Testis (tissue), 3 donors: ENCODE results near the gene RNU6-9. TPM values are rescaled to one million over a fixed set of nuclear protein-coding genes. Genes with fewer than 3 reads are reported as not detected.

Source experiments
- DNase-seq: peaks from one replicate; pipeline ENCODE4 v3.0.0-alpha.2; 2019
- H3K27ac ChIP-seq, 2 donors: fragments of 200-600 bp; sonication (generic); one replicate each; pipeline ENCODE4 v1.5.1; 2019
- H3K27me3 ChIP-seq: fragments of 200-600 bp; sonication (generic); one replicate; pipeline ENCODE4 v1.5.1; 2019
- H3K36me3 ChIP-seq: fragments of 200-600 bp; sonication (generic); one replicate; pipeline ENCODE4 v1.5.1; 2017; ENCODE audit warnings: low read depth; ENCODE audit errors: missing control alignments
- H3K4me1 ChIP-seq: fragments of 200-600 bp; sonication (generic); one replicate; pipeline ENCODE4 v1.5.1; 2019
- H3K4me3 ChIP-seq, 2 donors: fragments of 200-600 bp; sonication (generic); one replicate each; pipeline ENCODE4 v1.5.1; 2017 to 2019
- H3K9me3 ChIP-seq: fragments of 200-600 bp; sonication (generic); one replicate; pipeline ENCODE4 v1.5.1; 2017
- POLR2A ChIP-seq: fragments of 450-650 bp; IDR thresholded peaks from one replicate; pipeline ENCODE4 v1.6.1; 2017; ENCODE audit warnings: antibody characterized with exemption, mild to moderate bottlenecking, moderate library complexity
- WGBS, 2 donors: methylation state at CpG; one replicate each; pipeline ENCODE4 v1.1.5; 2018; 5-methylcytosine and 5-hydroxymethylcytosine counted together
- intact Hi-C: fragments of 100-400 bp; cut with DNase I; formaldehyde crosslinking; loops from one replicate; pipeline ENCODE4 v1.15.1; 2023; ENCODE audit warnings: low total_unique reads
- polyA plus RNA-seq: library from polyadenylated mRNA; stranded (reverse); fragments of 350-450 nt; fragmentation: Illumina TruSeq; extraction: RNeasy Lipid Tissue Mini Kit (QIAGEN cat#74804); gene quantifications from one replicate; pipeline ENCODE4 v1.2.3, GENCODE V29; 2014; ENCODE audit warnings: low read depth, low replicate concordance; ENCODE audit not compliant: insufficient read depth
- total RNA-seq, 2 donors: library from RNA; depleted of rRNA; stranded (reverse); fragments of >200 nt; gene quantifications; one replicate each; pipeline ENCODE4 v1.2.3, GENCODE V29; 2016
- TF ChIP-seq, protein P1 (sequence below), 3 experiments: fragments of 450-650 bp in 2 of 3; fragments of 200-600 bp in 1 of 3; sonication (generic) in 1 of 3; IDR thresholded peaks; one replicate each; pipeline ENCODE4 v1.5.1; 2016 to 2019; ENCODE audit warnings: antibody characterized with exemption in 3 of 3, mild to moderate bottlenecking in 2 of 3, moderate library complexity in 1 of 3

Gene RNU6-9
- total and polyA plus RNA-seq, 3 donors from 2014 or later: not detected

DNA sequence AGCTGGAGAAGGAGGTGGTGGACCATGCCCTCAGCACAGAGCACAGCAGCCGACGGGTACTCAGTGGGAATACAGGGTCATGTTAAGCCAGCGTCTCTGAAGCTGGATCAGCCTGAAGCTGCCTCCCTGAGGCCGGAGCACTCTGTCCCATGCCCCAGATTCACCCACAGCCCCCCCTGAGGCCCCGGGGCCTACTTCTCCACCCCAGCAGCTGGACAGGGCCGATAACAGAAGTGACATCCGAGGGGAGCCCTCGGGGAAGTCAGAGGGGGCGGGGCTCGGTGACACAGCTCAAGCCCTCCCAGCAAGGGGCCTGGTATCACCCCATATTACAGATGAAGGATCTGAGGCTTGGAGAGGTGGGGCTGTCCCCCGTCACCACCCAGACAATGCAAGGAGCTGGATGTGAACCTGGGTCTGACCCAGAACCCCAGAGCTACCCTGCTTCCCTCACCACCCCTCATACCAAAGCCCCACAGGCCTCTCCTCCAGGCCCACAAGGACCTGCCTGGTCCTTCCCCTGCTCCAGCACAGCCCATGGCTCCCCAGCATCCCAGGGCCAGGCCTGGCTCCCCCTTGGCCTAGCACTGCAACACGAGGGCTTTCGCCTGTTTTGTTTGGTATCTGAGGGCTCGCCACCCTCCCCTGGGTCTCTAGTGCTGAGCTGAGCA is 14.0 kb downstream of the RNU6-9 start:
- DNase-seq: no peak
- intact Hi-C loops: no loop called here
- no peaks in the 10 kb centered on the region for H3K9me3 ChIP-seq

DNA sequence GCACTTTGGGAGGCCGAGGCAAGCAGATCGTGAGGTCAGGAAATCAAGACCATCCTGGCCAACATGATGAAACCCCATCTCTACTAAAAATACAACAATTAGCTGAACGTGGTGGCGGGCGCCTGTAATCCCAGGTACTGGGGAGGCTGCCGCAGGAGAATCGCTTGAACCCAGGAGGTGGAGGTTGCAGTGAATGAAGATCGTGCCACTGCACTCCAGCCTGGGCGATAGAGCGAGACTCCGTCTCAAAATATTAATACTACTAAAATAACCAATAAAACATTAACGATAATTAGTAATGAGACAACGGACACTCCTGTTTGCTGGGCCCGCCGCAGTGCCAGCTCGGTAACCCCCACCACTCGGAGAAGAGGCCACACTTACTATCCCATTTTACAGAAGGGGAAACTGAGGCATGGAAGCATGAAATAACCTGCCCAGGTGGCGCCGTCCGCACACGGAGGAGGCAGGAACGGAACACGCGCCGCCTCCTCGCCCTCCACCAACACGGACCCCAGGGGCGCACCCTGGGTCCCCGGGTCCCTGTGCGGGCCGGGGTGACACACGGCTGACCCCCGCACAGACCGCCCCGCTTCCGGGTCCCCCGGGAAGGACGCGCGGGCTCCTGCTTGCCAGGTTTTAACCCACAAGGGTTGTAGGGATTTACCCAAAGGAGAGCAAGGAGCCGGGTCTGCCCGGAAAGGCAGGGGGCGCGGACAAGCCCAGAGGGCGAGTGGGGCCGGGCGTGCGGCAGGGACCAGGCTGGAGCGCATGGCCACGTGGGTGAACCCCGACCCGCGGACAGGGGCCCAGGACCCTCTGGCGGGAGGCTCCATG is 18.1 kb downstream of the RNU6-9 start:
- Histone ChIP-seq H3K4me3 (peak overlapping the region in 1 of 2 donors; percentile 15), H3K27ac (no peak overlapping the region), H3K27me3 (no peaks in the 10 kb centered on the region), H3K9me3 (no peaks in the 10 kb centered on the region), H3K36me3 (no peaks in the 10 kb centered on the region), H3K4me1 (peaks cover 4% of the 10 kb centered on the region)
- no peak for TF ChIP-seq POLR2A
- TF ChIP-seq, protein P1, sequence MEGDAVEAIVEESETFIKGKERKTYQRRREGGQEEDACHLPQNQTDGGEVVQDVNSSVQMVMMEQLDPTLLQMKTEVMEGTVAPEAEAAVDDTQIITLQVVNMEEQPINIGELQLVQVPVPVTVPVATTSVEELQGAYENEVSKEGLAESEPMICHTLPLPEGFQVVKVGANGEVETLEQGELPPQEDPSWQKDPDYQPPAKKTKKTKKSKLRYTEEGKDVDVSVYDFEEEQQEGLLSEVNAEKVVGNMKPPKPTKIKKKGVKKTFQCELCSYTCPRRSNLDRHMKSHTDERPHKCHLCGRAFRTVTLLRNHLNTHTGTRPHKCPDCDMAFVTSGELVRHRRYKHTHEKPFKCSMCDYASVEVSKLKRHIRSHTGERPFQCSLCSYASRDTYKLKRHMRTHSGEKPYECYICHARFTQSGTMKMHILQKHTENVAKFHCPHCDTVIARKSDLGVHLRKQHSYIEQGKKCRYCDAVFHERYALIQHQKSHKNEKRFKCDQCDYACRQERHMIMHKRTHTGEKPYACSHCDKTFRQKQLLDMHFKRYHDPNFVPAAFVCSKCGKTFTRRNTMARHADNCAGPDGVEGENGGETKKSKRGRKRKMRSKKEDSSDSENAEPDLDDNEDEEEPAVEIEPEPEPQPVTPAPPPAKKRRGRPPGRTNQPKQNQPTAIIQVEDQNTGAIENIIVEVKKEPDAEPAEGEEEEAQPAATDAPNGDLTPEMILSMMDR (IDR thresholded peaks at IDR 0.05): no peak
- intact Hi-C loops: no loop called here
- DNase-seq: no peak
- 52 to 79% methylated on average over 42 to 51 of the region's 54 CpGs for WGBS, 2 donors

More for the DNA sequence above, 14.0 kb downstream of the RNU6-9 start:
- TF ChIP-seq, protein P1 (IDR thresholded peaks at IDR 0.05): no peak
- TF ChIP-seq POLR2A: no peak
- no peak overlapping the region for H3K27ac ChIP-seq
- no peak overlapping the region for H3K4me3 ChIP-seq
- WGBS, 2 donors: 83 to 85% methylated on average over 9 to 14 of the region's 14 CpGs
- no peaks in the 10 kb centered on the region for H3K36me3 ChIP-seq
- H3K4me1 ChIP-seq: no peaks in the 10 kb centered on the region
- no peaks in the 10 kb centered on the region for H3K27me3 ChIP-seq

DNA sequence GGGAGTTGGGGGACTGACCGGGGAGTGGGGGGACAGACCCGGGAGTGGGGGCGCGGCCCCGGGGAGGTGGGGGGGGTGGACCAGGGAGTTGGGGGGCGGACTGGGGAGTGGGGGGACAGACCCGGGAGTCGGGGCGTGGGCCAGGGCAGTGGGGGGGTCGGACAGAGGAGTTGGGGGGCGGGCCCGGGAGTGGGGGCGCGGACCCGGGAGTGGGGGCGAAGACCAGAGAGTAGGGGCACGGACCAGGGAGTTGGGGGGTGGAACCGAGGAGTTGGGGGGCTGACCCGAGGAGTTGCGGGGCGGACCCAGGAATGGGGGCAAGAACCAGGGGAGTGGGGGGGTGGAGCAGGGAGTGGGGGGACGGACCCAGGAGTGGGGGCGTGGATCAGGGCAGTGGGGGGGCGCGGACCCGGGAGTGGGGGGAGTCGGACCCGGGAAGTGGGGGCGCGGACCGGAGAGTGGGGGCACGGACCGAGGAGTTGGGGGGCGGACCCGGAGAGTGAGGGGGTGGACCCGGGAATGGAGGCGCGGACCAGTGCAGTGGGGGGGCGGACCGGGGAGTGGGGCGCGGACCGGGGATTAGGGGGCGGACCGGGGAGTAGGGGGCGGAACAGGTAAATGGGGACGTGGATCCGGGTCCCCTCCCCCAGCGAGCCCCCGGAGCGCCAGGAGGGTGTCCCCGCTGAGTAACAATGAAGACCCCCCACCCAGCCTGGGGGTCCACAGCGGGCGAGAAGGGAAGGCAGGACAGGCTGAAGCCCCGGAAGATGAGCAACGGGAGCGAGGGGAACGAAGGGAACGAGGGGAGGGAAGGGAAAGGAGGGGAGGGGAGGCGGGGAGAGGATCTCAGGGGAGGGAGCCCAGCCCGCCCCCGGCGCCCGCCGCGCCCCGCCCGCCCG is 19.1 kb downstream of the RNU6-9 start:
- Histone ChIP-seq H3K9me3 (no peaks in the 10 kb centered on the region), H3K4me1 (peaks cover 10% of the 10 kb centered on the region), H3K4me3 (peak overlapping the region; percentile 72 to 82), H3K27me3 (no peaks in the 10 kb centered on the region), H3K36me3 (no peaks in the 10 kb centered on the region), H3K27ac (peak overlapping the region in 1 of 2 donors; percentile 88)
- TF ChIP-seq POLR2A: no peak
- TF ChIP-seq, protein P1 (IDR thresholded peaks at IDR 0.05): no peak
- WGBS, 2 donors: 2 to 4% methylated on average over 44 to 45 of the region's 69 CpGs
- intact Hi-C loops: no loop called here
- no peak for DNase-seq

DNA sequence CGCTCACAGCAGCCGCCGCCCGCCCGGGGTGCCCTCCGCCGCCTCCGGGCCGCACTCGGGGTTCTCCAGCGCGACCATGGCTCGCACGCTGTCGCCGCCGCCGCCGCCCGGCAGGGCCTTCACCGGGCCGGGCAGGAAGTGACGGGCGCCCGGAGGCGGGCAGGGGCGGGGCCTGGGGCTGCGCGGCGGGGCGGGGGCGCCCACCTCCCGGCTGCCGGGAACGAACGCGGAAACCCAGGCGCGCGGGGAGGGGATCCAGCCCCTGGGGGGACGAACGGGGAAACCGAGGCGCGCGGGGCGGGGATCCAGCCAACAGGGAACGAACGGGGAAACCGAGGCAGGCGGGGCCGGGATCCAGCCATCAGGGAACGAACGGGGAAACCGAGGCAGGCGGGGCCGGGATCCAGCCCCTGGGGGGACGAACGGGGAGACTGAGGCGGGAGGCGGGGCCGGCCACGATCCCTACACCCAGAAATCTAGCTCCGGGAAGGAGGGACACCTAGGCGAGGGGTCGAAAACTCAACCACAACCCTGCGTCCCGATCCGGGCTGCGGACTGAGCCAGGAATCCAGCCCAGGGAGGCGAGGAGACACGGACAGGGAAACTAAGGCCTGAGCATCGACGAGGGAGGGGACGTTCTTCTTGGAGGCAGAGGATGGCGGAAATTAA is 19.9 kb downstream of the RNU6-9 start, which contains the start of gene R3HDM4:
Gene R3HDM4 (minus strand): TSS at position 140 of the 669 bp plus-strand sequence. CDS start 62 bp downstream, at position 78.
- H3K27me3 ChIP-seq: no peaks in the 10 kb centered on the region
- H3K4me1 ChIP-seq: peaks cover 15% of the 10 kb centered on the region
- intact Hi-C loops: no loop called here
- WGBS, 2 donors: 0% methylated on average over 23 to 69 of the region's 76 CpGs
- DNase-seq: peak; percentile 77
- peak within 1 kb of the TSS; percentile 59 to 88 for H3K27ac ChIP-seq
- no peaks in the 10 kb centered on the region for H3K36me3 ChIP-seq
- H3K4me3 ChIP-seq: peak within 1 kb of the TSS; percentile 73 to 82
- TF ChIP-seq POLR2A: no peak
- TF ChIP-seq, protein P1 (IDR thresholded peaks at IDR 0.05): no peak
- H3K9me3 ChIP-seq: no peaks in the 10 kb centered on the region
